ENCODE data around the gene ESPL1.

DNA sequence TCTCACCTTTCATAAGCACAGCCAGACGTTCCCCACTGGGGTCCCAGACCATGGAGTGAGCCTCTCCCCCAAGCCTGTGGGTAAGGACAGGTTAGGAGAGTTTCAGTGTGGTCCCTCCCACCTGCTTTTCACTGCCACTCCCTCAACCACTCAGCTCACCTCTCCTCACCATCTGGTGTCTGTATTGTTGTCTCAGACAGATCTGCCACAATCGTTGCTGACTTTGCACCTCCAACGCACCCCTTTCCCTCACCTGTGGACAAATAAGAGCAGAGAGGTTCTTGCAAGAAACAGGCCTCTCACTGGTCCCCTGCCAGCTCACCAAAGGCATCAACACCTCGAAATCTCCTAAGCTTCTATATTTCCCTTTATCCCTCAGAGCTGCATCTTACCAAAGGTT, 40.2 kb downstream of the ESPL1 start:
- TF ChIP-seq POLR2A (IDR thresholded peaks at IDR 0.05; ENCODE audit: low read depth, low read length) (no peak), JUN (IDR thresholded peaks at IDR 0.05; ENCODE audit: borderline replicate concordance, insufficient read depth, insufficient read length, low read depth) (no peak), MYC (IDR thresholded peaks at IDR 0.05; ENCODE audit: low read depth, low read length) (no peak), EZH2 (IDR thresholded peaks at IDR 0.05; ENCODE audit: borderline replicate concordance, low read depth, low read length, severe bottlenecking) (no peak)
- TF ChIP-seq, protein P1, sequence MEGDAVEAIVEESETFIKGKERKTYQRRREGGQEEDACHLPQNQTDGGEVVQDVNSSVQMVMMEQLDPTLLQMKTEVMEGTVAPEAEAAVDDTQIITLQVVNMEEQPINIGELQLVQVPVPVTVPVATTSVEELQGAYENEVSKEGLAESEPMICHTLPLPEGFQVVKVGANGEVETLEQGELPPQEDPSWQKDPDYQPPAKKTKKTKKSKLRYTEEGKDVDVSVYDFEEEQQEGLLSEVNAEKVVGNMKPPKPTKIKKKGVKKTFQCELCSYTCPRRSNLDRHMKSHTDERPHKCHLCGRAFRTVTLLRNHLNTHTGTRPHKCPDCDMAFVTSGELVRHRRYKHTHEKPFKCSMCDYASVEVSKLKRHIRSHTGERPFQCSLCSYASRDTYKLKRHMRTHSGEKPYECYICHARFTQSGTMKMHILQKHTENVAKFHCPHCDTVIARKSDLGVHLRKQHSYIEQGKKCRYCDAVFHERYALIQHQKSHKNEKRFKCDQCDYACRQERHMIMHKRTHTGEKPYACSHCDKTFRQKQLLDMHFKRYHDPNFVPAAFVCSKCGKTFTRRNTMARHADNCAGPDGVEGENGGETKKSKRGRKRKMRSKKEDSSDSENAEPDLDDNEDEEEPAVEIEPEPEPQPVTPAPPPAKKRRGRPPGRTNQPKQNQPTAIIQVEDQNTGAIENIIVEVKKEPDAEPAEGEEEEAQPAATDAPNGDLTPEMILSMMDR (IDR thresholded peaks at IDR 0.05; ENCODE audit: extremely low read depth in 1 of 2, insufficient read depth in 1 of 2, low read depth in 1 of 2, low read length in 2 of 2) = no peak
